NCI-H748 treated with DMSO at 0.1 percent for 48 hours (cell line): ENCODE results near the gene GPC4.
"Not testable (repeated sequence)": the region's sequence is repeated elsewhere in the genome, so short reads cannot be mapped to it uniquely, and the experiment has no call there.

Source experiments
- DNase-seq: peaks from one replicate; lab custom pipeline; 2025; lab: John Stamatoyannopoulos, UW

Gene GPC4

GRCh38 chrX:133305348-133305747 lies 109.9 kb downstream of the GPC4 start:
- no peak for DNase-seq

GRCh38 chrX:133302775-133303445 lies 112.4 kb downstream of the GPC4 start:
- no peak for DNase-seq

GRCh38 chrX:133300591-133300990 lies 114.7 kb downstream of the GPC4 start:
- DNase-seq = no peak

GRCh38 chrX:133297284-133297683 lies 118.0 kb downstream of the GPC4 start:
- no peak for DNase-seq

- DNase-seq = no peak
These were observed 121.2 kb downstream of the GPC4 start for GRCh38 chrX:133294126-133294525.

GRCh38 chrX:133290076-133290475 lies 125.2 kb downstream of the GPC4 start:
- DNase-seq = no peak

GRCh38 chrX:133287860-133288259 lies 127.4 kb downstream of the GPC4 start:
- DNase-seq = no peak

GRCh38 chrX:133285341-133285740 lies 129.9 kb downstream of the GPC4 start:
- DNase-seq = no peak

GRCh38 chrX:133279112-133279730 lies 136.1 kb downstream of the GPC4 start:
- not testable (repeated sequence) for DNase-seq

GRCh38 chrX:133273180-133273579 lies 142.1 kb downstream of the GPC4 start:
- no peak for DNase-seq

- no peak for DNase-seq
These were observed 146.1 kb downstream of the GPC4 start for GRCh38 chrX:133269168-133269567.

GRCh38 chrX:133267621-133268020 lies 147.7 kb downstream of the GPC4 start:
- DNase-seq = no peak

GRCh38 chrX:133265331-133265730 lies 150.0 kb downstream of the GPC4 start:
- DNase-seq = no peak

- DNase-seq = no peak
These were observed 156.8 kb downstream of the GPC4 start for GRCh38 chrX:133258481-133258880.

GRCh38 chrX:133254666-133255065 lies 160.6 kb downstream of the GPC4 start:
- no peak for DNase-seq

- DNase-seq = no peak
These were observed 164.1 kb downstream of the GPC4 start for GRCh38 chrX:133251204-133251603.

GRCh38 chrX:133250184-133251100 lies 164.8 kb downstream of the GPC4 start:
- no peak for DNase-seq
